ENCODE results near the gene CDC73.

GRCh38 chr1:193251950-193252349 lies 130.1 kb downstream of the CDC73 start:
- TF ChIP-seq POLR2AphosphoS5 (IDR thresholded peaks at IDR 0.05; ENCODE audit: insufficient read depth, low read depth, low read length), result no peak
- no peak for TF ChIP-seq CTCF (IDR thresholded peaks at IDR 0.05; ENCODE audit: extremely low read depth in 1 of 2, insufficient read depth in 1 of 2, low read depth in 1 of 2, low read length in 2 of 2)
- no peak for TF ChIP-seq MYC (IDR thresholded peaks at IDR 0.05; ENCODE audit: low read depth, low read length)
- TF ChIP-seq EZH2 (IDR thresholded peaks at IDR 0.05; ENCODE audit: borderline replicate concordance, low read depth, low read length, severe bottlenecking), result no peak
